Measurements from ENCODE around the gene C11orf97.
A peak's percentile ranks its signal among the peaks of the same experiment; 100 is the strongest.

The C11orf97 gene, protein sequence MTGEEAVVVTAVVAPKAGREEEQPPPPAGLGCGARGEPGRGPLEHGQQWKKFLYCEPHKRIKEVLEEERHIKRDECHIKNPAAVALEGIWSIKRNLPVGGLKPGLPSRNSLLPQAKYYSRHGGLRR

DNA sequence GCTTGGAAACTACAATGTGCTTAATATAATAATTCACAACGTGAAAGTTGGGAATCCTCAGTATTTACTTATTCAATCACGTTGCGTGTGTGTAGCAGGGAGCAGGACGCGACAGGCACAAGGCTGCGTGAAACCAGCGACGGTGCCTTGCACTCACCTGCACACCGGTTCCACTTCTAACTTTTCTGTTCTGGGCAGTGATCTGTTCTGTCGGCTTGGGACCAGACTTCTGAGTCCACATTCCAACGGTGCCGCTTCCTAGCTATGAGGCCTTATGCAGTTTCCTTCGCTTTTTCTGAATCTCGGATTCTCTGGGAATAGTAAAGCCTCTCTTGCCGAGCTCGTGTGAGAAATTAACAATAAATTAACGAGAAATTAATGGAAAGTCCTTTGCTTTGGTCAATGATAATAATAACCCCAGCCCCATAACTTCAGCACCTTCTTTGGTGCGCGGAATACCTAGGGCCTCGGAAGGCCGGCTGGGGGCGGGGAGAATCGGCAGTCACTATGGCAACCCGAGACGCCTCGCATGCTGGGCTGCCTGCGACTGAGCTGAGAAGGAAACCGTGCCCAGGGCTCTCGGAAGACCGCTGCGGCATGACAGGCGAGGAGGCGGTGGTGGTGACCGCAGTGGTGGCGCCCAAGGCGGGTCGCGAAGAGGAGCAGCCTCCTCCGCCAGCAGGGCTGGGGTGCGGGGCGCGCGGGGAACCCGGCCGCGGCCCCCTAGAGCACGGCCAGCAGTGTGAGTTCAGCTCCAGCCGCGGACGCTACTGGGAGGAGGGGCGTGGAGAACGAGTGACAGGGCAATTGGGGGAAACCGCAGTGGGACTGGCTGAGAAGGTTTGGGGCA, at the start of gene C11orf97:
C11orf97 (plus strand) TSS at position 530 of the 850 bp plus-strand sequence; CDS start at position 598, 68 bp downstream.
- DNase-seq (ENCODE audit: low spot score): peak; percentile 43

DNA sequence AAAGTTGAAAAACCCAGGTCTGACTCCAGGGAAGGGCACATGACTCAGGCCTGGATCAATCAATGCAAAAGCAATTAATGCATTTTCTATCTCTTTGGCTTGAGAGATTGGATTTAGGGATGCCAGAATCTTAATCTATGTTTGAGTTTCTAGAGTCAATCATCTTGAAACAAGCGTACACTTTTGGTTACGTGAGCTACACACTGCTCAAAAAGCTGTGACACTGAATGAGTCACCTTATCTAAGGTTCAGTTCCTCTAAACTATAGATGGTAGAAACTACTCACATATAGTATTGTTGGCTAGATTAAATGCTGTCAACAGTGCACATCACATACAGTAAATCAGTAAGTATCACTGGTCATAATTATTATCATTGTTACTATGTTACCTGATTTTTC, 42.8 kb upstream of the C11orf97 start:
- DNase-seq (ENCODE audit: low spot score): peak; percentile 40
- TF ChIP-seq, protein P1, sequence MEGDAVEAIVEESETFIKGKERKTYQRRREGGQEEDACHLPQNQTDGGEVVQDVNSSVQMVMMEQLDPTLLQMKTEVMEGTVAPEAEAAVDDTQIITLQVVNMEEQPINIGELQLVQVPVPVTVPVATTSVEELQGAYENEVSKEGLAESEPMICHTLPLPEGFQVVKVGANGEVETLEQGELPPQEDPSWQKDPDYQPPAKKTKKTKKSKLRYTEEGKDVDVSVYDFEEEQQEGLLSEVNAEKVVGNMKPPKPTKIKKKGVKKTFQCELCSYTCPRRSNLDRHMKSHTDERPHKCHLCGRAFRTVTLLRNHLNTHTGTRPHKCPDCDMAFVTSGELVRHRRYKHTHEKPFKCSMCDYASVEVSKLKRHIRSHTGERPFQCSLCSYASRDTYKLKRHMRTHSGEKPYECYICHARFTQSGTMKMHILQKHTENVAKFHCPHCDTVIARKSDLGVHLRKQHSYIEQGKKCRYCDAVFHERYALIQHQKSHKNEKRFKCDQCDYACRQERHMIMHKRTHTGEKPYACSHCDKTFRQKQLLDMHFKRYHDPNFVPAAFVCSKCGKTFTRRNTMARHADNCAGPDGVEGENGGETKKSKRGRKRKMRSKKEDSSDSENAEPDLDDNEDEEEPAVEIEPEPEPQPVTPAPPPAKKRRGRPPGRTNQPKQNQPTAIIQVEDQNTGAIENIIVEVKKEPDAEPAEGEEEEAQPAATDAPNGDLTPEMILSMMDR (IDR thresholded peaks at IDR 0.05; ENCODE audit: extremely low read depth, missing control alignments): no peak

More for the DNA sequence above, at the start of gene C11orf97:
- TF ChIP-seq, protein P1 (IDR thresholded peaks at IDR 0.05; ENCODE audit: extremely low read depth, missing control alignments): no peak

DNA sequence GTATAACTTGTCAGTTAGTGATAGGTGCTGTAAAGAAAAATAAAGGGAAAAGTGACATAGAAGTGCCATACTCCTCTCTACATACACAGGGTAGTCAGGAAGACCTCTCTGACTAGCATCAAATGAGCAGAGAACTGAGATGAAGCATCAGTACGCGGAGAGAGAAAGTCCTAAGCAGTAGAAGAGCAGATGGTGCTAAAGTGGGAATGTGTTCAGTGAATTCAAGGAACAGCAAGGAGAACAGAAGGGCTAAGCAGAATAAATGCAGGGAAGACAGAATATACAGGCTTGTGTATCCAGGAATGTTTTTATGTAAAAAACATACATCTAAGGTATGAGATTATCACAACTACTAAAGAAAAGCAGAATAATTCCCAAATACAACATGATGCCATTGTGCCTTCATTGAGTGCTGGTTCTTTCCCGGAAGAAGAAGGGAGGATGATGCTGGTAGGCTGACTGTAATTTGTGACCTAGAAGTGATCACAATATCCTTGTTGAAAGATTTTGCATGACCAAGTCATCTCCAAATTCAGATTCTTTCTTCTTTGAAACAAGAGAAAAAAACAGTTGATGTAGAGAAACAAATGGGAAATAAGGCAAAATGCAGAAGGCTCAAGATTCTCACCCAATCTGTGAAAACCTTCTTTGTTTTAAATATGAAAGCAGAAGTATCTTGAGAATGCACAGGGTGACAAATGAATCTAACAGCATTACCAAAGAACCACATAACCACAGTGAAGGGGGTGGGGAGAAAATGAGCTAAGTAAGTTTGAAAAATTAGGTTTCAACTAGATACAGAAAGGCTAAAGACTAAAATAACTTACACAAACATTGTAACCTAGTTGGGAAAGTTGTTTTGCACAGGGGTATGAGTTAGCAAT, 39.1 kb upstream of the C11orf97 start:
- peak; percentile 44 for DNase-seq (ENCODE audit: low spot score)
- TF ChIP-seq, protein P1 (IDR thresholded peaks at IDR 0.05; ENCODE audit: extremely low read depth, missing control alignments): no peak

DNA sequence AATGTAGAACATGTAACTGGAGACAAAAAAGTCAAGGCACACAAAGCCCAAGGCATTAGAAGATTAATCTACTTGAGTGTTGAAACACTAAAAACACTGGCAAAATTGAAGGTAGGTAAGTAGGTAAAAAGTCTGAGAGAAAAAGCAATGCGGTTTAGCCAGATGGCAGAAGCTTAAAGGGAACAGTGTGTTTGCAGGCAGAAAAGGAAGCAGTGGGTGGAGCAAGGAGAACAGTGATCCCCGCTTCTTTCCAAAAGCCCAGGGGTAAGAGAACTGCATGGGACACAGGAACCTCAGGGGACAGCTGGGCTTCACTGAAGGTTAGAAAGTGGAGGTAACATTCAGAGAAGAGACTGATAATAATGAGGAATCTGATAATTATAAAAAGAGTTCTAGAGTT, 34.6 kb upstream of the C11orf97 start:
- TF ChIP-seq, protein P1 (IDR thresholded peaks at IDR 0.05; ENCODE audit: extremely low read depth, missing control alignments): no peak
- no peak for DNase-seq (ENCODE audit: low spot score)

DNA sequence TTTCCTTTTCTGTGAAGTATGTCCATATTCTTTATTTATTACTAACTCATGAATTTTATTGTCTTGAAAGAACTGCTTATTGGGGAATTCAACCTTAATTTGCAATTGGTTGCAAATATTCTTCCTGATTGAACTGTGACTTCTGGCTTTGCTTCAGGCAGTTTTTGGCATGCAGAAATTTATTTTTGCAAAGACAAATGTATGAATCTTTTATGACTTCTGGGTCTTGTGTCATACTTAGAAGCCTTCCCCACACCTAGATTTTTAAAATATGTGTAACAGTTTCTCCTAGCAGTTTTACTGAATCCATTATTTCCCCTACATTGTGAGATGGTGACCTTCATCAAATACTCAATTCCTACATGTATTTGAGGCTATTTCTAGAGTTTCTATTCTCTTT, 30.9 kb upstream of the C11orf97 start:
- TF ChIP-seq, protein P1 (IDR thresholded peaks at IDR 0.05; ENCODE audit: extremely low read depth, missing control alignments): no peak
- DNase-seq (ENCODE audit: low spot score): no peak

DNA sequence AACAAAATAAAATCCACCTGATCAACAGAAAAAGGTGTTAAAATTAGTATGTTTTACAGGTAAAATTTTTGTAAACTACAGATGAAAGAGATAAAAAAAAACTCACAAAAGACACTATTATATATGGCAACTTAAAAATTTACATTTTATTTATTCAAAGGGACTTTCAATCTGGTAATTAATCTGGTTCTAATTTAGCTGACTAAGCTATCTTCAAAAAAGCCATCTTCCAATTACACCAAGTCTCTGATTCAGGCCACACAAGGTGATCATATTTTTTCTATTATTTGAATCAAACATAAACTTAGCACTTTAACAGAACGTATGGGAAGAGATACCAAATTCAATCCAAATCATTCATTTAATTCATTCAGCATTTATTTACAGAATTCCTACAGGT, 26.2 kb upstream of the C11orf97 start:
- DNase-seq (ENCODE audit: low spot score): no peak
- TF ChIP-seq, protein P1 (IDR thresholded peaks at IDR 0.05; ENCODE audit: extremely low read depth, missing control alignments): no peak
